ENCODE results near the gene RBL1.
"Not testable (repeated sequence)": the region's sequence is repeated elsewhere in the genome, so short reads cannot be mapped to it uniquely, and the experiment has no call there.

The RBL1 gene

GRCh38 chr20:36994221-36994620 is 101.6 kb downstream of the RBL1 start:
- not testable (repeated sequence) for DNase-seq (ENCODE audit: low spot score)

- no peak for DNase-seq (ENCODE audit: low spot score)
Measured at GRCh38 chr20:36992802-36993334, 102.9 kb downstream of the RBL1 start.

- DNase-seq (ENCODE audit: low spot score) = no peak
Measured at GRCh38 chr20:36991703-36992102, 104.1 kb downstream of the RBL1 start.

- no peak for DNase-seq (ENCODE audit: low spot score)
Measured at GRCh38 chr20:36989797-36990196, 106.0 kb downstream of the RBL1 start.

GRCh38 chr20:36988494-36988966 is 107.3 kb downstream of the RBL1 start:
- no peak for DNase-seq (ENCODE audit: low spot score)

- no peak for DNase-seq (ENCODE audit: low spot score)
Measured at GRCh38 chr20:36984257-36984638, 111.5 kb downstream of the RBL1 start.

GRCh38 chr20:36975099-36975818 is 120.5 kb downstream of the RBL1 start:
- no peak for DNase-seq (ENCODE audit: low spot score)

- no peak for DNase-seq (ENCODE audit: low spot score)
Measured at GRCh38 chr20:36974660-36975059, 121.1 kb downstream of the RBL1 start.

- no peak for DNase-seq (ENCODE audit: low spot score)
Measured at GRCh38 chr20:36971103-36971502, 124.7 kb downstream of the RBL1 start.

GRCh38 chr20:36969478-36970186 is 126.2 kb downstream of the RBL1 start:
- DNase-seq (ENCODE audit: low spot score) = no peak

GRCh38 chr20:36969051-36969450 is 126.7 kb downstream of the RBL1 start:
- DNase-seq (ENCODE audit: low spot score) = no peak

- DNase-seq (ENCODE audit: low spot score) = no peak
Measured at GRCh38 chr20:36967636-36968035, 128.2 kb downstream of the RBL1 start.

- not testable (repeated sequence) for DNase-seq (ENCODE audit: low spot score)
Measured at GRCh38 chr20:36966965-36967364, 128.8 kb downstream of the RBL1 start.

GRCh38 chr20:36962354-36962941 is 133.3 kb downstream of the RBL1 start:
- DNase-seq (ENCODE audit: low spot score) = not testable (repeated sequence)

GRCh38 chr20:36959242-36959641 is 136.6 kb downstream of the RBL1 start:
- no peak for DNase-seq (ENCODE audit: low spot score)

GRCh38 chr20:36957875-36958667 is 137.7 kb downstream of the RBL1 start:
- no peak for DNase-seq (ENCODE audit: low spot score)

GRCh38 chr20:36956674-36957073 is 139.1 kb downstream of the RBL1 start:
- DNase-seq (ENCODE audit: low spot score) = no peak

GRCh38 chr20:36956016-36956415 is 139.8 kb downstream of the RBL1 start:
- DNase-seq (ENCODE audit: low spot score) = no peak

GRCh38 chr20:36951979-36952738 is 143.6 kb downstream of the RBL1 start:
- no peak for DNase-seq (ENCODE audit: low spot score)

GRCh38 chr20:36951198-36951978 is 144.4 kb downstream of the RBL1 start, which contains the start of gene SAMHD1:
Gene SAMHD1 (minus strand): TSS chr20:36951708. CDS start chr20:36951643, 65 bp downstream.
- peak; percentile 100 for DNase-seq (ENCODE audit: low spot score)
